DMS53 treated with DMSO at 0.1 percent for 48 hours (cell line): Measurements from ENCODE around the gene ZNRF2.

ENCODE experiments used
- DNase-seq: peaks from one replicate; lab custom pipeline; 2025; ENCODE audit not compliant: unreplicated experiment; lab: John Stamatoyannopoulos, UW

ZNRF2 gene

DNA sequence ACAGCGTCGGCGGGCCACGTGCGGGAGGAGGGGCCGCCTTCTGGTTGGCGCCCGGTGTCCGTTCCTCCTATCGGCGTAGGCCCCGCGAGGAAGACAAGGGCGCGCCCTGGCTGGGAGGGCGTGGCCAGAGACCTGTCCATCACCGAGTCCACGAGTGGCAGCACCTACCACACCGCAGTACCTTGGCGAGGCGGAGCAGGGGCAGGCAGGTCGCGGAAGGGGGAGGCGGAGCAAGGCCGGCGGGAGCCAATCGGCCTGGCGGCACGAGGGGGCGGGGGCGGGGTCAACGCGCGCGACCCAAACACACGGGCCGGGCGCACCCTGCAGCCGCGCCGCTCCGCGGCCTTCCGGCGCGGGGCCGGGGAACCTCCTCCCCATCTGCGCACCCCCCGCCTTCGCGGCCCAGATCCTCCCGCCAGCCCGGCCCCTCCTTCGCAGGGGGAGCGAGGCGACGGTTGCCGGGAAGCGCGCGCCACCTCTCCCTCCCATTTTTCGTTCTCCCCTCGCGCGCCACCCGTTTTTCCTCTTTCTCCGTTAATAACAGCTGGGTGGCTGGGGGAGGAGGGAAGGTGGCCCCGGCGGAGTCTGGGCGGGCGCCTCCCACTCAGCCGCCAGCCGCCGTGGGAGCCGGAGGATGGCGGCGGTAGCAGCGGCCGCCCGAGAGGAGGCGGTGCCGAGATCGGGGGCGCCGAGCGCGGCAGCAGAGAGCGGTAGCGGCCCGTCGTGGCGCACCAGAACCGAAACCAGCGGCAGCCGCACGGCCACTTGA lies at the start of gene ZNRF2:
Gene ZNRF2, plus strand, starts transcription at position 300 of the 769 bp plus-strand sequence. CDS start 761 bp downstream, outside the sequence.
- DNase-seq: peak; percentile 99

- peak; percentile 14 for DNase-seq
These were observed 47.1 kb upstream of the ZNRF2 start for GRCh38 chr7:30237271-30237695.

GRCh38 chr7:30238721-30239441 lies 45.5 kb upstream of the ZNRF2 start:
- peak; percentile 88 for DNase-seq

DNA sequence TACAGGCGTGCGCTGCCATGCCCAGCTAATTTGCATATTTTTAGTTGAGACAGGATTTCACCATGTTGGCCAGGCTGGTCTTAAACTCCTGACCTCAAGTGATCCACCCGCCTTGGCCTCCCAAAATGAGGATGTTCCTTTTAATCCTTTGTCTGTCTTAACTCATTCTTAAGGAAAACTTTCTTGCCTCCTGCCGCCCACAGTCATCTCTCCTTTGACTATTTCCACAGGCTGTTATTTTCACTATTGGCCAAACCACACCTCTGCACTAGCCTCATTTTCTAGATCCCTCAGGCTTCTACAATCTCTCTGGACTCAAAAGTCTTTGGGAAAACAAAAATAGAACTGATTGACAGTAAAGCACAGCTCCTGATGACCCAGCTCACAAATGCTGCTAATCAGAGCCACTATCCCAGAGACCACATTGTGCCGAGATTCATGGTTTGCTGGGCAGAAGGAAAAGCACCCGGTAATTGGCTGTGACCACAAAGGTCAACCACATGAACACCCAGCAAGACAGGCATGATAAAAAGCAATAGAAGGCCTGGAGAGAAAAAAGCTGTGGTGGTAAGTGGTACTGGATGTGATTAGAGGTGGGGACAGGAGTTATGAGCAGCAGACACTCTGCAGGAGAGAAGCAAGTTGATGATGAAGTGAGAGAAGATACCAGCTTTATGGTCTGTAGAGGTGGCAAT lies 44.1 kb upstream of the ZNRF2 start:
- DNase-seq: no peak

DNA sequence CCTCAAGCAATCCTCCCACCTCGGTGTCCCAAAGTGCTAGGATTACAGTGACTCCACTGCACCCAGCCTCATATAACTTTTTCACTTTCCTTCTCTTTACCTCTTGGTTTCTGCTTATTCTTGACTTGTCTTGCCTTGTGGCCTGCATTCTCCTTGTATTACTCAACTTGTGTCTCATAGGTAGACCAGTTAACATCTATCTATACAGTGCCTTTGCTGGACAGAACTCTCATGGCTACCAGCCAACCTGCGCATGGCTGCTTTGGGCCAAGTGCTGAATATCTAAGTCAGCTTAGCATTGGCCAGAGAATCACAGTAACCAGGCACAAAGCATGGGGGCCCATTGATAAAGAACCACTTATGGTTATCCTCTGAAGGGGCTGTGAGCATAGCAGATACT lies 42.6 kb upstream of the ZNRF2 start:
- no peak for DNase-seq

GRCh38 chr7:30244340-30244739 lies 40.1 kb upstream of the ZNRF2 start:
- no peak for DNase-seq

DNA sequence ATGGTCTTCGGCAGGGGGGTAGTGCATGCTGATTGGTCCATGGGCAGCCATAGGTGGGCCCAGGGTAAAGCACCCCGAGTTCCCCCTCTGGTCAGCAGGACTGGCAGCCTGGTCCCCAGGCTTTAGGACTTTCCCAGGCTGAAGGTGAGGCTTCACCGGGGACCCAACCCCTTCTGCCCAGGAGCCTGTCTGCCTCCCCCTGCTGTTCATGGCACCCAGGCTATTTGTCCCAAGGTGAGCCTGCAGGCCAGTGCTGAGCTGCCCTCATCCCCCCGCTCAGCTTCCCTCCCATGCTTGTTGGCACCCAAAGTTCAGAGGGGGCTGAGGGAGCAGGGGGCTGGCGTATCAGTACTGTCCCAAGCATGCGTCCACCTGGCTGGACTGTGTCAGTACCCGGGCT lies 38.5 kb upstream of the ZNRF2 start:
- no peak for DNase-seq

DNA sequence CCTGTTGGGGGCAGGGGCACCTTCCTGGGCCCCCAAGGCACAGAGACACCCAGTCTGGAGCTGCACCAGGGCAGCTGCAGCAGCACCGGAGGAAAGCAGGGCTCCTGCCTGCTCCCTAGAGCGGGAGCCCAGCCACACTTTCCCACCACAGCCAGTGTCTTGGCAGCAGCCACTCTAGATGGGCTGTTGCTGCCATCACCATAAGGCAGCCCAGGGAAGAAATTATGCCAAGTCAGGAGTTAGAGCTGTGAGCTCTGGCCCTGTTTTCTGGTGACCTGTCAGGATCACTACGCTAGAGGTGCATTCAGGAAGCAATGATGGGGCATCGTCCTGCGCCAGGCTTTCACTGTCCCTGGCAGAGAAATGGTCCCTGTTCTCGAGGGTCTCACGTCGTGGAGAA lies 38.0 kb upstream of the ZNRF2 start:
- no peak for DNase-seq

DNA sequence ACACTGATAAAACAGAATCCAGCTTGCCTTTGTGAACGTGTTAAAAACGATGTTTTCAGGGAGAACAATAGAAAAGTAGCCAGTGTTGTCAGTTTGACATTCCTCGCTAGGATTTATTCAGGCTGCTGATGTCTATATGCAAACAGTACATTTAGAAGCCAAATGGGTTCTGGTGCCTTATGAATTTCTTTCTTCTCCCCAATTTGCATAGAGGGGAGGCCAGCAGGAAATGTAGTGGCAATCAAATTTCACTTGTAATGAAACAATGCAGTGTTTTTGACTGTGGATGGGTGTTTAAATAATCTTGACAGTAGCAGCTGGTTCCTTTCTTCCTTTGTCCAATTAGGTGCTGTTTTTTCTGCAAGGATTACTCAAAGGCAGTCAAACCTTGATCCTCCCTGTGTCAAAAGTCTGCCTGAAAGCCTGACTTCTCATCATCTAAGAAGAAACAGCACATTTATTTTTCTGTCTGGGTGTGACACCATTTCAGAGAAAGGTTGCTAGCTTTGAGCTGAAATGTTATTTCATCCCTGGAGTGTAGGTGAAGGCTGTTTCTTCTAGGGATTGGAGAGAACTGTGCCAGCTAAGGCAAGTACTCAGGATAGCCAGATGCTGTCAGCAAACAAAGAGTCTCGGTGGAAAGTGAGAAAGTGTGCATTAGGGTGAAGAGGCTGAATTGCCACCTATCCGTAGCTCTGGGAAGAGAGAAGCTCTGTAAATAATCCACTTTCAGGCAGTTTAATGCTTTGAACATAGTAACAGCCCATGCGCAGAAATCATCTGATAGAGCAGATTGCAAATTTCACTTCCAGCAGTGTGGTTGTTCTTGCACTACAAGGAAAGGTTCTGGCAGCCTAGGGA lies 36.6 kb upstream of the ZNRF2 start:
- DNase-seq: peak; percentile 90

- DNase-seq: no peak
These were observed 35.1 kb upstream of the ZNRF2 start for GRCh38 chr7:30249316-30249715.

DNA sequence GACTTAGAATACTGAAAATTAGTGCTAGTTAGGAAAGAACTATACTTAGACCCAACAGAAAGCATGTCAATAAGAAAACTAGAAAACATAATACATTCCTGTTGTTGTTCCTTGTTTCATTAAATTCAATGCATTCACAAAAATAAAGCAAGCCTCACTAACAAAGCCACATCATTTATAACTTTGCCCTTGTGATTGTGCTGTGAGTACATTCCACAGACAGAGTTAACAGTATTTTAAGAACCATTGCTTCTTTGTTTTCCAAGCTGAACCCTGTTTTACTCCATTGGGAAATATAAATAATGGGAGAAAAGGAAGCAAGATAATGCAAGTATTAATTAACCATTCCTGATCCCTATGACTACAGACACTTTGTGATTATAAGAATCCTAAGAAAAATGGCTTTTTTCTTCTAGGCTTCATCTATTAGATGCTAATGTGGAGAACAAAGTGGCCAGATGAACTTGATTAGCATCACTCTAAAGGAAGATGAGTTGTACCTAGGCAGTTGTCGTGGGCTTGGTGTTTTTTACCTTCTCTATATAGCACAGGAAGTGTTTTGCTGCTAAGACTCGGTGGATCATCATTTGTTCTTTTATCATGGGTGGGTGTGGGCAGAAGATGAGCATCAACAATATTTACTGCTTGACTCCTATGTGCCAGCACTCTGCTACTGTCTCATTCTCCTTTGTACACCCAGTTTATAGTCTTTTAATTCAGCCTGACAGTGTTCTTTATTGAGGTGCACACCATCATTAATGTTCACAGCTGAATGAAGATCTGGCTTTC lies 34.2 kb upstream of the ZNRF2 start:
- no peak for DNase-seq

DNA sequence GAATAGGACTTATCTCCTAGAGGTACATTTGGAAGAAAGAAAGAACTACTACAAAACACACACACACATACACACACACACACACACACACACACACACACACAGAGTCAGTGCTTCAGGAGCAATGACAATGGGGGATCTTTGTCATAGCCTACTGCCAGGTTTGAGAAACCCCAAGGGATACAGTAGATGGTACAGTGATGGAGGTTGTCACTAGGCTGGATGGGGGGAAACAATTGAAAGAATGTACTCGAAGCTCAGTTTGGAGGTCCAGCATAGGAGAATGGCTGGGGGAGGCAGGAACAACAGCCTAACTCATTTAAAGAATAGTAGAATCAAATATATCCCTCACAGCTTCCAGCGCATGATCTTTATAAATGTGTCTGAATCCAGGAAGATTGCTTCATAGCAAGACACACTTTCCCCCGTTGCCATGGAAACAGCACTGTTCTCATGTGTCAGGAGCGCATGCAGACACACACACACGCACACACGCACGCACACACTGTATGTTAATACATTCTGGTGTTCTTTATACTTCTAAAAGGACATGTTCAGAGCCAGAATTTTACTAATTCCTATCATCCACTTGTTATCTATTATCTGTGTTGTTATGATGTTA lies 32.6 kb upstream of the ZNRF2 start:
- DNase-seq: no peak

DNA sequence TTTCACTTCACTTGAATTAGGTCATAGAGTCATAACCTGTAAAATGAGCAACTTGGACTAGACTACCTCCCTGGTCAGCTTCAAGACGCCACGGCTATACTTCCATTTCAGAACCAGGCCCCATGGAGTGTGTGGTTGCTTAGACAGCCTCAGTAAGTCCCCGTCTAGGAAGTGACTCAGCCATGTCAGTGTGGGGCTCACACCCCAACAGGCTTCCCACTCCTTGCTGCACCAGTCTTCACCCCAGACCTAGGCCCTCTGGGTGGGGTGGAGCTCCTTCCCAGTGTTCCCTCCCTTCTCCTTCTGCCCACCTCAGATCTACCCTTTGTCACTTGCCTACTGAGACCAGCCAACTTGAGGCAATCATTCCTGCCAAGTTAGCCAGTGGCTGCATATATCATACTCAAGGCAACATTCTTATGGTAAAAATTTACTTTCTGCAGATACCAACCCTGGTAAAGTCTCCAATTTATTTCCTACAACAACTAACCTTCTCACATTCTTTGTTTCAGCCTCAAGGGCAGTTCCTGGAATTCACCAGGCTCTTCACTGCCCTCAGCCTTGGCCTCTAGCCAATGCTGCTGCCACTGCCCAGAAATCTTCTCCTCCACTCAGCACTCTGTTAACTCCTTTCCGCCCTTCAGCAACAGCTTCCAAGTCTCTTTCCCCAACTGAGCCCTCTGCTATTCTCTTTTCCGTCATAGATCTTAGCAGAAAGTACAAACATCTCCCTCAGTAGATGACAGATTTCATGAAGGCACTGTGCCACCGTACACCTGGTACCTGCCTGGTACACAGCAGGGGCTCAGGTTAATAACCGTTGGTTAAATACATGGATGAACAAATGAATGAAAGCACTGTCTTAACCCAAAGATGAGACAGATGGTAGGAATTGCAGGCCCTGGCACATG lies 31.3 kb upstream of the ZNRF2 start:
- DNase-seq: peak; percentile 23

DNA sequence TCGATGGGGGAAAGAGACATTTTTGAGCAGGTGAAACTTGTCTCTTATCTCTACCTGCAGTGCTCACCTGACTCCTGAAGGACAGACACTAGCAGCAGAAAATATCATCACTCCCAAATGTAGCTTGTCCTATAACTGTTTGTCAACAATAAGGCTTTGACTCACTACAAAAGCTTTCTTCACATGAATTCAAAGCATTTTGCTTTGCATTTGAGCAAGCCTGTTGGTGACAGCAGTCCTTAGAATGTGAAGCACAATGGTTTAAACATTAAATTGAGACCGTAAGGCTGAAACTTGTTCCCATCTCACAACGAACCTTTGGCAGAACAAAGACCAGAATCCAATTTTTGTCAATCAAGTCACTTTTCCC lies 30.6 kb upstream of the ZNRF2 start:
- DNase-seq: no peak

DNA sequence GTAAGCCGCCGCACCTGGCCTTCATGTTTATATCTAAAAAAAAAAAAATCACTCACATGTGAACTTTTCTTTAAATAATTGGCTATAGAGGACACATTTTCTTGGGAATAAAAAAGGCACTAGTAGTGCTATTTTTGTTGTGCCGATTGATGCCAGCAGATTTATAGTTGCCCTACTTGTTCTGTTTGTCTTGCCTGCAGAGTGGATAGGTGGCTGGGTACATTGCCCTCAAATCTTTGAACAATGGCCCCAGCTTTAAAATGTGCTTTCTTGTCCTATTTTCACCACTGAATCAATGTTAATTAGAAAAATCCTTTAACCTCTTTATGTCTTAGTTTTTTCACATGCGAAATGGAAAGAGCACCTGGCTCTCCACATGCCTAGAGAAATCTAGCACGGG lies 30.1 kb upstream of the ZNRF2 start:
- peak; percentile 47 for DNase-seq

- peak; percentile 83 for DNase-seq
These were observed 29.7 kb upstream of the ZNRF2 start for GRCh38 chr7:30254717-30255063.

DNA sequence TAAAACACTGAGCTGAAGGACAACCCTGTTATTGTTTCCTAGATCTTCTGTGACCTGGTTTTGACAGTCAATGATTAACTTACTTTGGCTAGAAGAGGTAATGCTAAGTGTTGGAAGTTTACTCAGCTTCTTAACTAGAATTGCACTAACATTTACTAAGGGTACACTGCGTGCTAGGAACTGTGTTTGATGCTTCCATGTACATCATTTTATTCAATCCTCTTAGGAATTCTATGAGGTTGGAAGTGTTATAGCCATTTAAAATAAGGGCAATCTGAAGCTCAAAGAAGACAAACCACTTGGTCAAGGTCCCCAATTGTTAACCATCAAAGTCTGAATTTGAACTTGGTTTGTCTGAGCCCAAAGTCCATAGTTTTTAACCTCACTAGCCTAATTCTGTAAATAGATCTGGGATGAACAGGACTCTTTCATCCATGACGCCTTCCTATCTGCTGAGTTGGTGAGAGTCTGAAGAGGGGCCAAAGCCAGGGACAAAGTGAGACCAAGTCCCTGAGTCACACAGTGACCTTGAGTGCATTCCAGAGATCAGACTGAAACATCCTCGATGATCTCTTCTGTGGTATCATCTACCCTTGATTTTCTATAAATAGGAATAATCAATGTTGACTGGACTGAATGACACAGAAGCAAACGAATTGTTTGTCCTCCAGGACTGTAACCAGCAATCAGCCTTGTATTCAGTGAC lies 29.2 kb upstream of the ZNRF2 start:
- peak; percentile 95 for DNase-seq

- DNase-seq: no peak
These were observed 28.0 kb upstream of the ZNRF2 start for GRCh38 chr7:30256349-30256858.
